Mesenteric fat pad (tissue), 1 donor: ENCODE results near the gene GMDS. TPM values are rescaled to one million over a fixed set of nuclear protein-coding genes. Genes with fewer than 3 reads are reported as not detected.

Experiments used
- DNase-seq: peaks from one replicate; pipeline ENCODE4 v3.0.0-alpha.2; 2020; ENCODE audit warnings: low spot score
- total RNA-seq: library from RNA; stranded (reverse); fragmentation: NEBNext Ultra II Directional; extraction: Animal tissue kit (Norgen Biotek cat#: 25700); gene quantifications from one replicate; pipeline ENCODE4 v1.2.1, GENCODE V29; 2021
- donor health status: DM: yes; HTN: yes; CAD: no.

Gene GMDS
- total RNA-seq, 1 donor from 2014 or later, result 10.3 TPM

- no peak for DNase-seq
Observed at GRCh38 chr6:2140438-2141128, 104.8 kb downstream of the GMDS start.

GRCh38 chr6:2135401-2135800, 110.0 kb downstream of the GMDS start:
- DNase-seq, result no peak

GRCh38 chr6:2134554-2134953, 110.9 kb downstream of the GMDS start:
- no peak for DNase-seq

GRCh38 chr6:2133716-2134310, 111.6 kb downstream of the GMDS start:
- no peak for DNase-seq

GRCh38 chr6:2132916-2133315, 112.5 kb downstream of the GMDS start:
- DNase-seq, result no peak

- DNase-seq, result no peak
Observed at GRCh38 chr6:2132416-2132815, 113.0 kb downstream of the GMDS start.

- DNase-seq, result no peak
Observed at GRCh38 chr6:2129182-2129621, 116.2 kb downstream of the GMDS start.

- no peak for DNase-seq
Observed at GRCh38 chr6:2127484-2127911, 117.9 kb downstream of the GMDS start.

GRCh38 chr6:2126351-2126750, 119.1 kb downstream of the GMDS start:
- no peak for DNase-seq

- no peak for DNase-seq
Observed at GRCh38 chr6:2125158-2125557, 120.2 kb downstream of the GMDS start.

GRCh38 chr6:2124260-2124709, 121.1 kb downstream of the GMDS start:
- no peak for DNase-seq

GRCh38 chr6:2120912-2121311, 124.5 kb downstream of the GMDS start:
- DNase-seq, result no peak

GRCh38 chr6:2119275-2119674, 126.1 kb downstream of the GMDS start:
- DNase-seq, result no peak

- no peak for DNase-seq
Observed at GRCh38 chr6:2118136-2118535, 127.3 kb downstream of the GMDS start.

- DNase-seq, result no peak
Observed at GRCh38 chr6:2117447-2117846, 128.0 kb downstream of the GMDS start.

- DNase-seq, result no peak
Observed at GRCh38 chr6:2116496-2116895, 128.9 kb downstream of the GMDS start.

GRCh38 chr6:2114100-2114499, 131.3 kb downstream of the GMDS start:
- DNase-seq, result no peak

- no peak for DNase-seq
Observed at GRCh38 chr6:2111162-2111677, 134.2 kb downstream of the GMDS start.

GRCh38 chr6:2110504-2110903, 134.9 kb downstream of the GMDS start:
- DNase-seq, result no peak

GRCh38 chr6:2109796-2110195, 135.6 kb downstream of the GMDS start:
- no peak for DNase-seq

- DNase-seq, result no peak
Observed at GRCh38 chr6:2108700-2109306, 136.6 kb downstream of the GMDS start.

- no peak for DNase-seq
Observed at GRCh38 chr6:2104524-2104880, 140.9 kb downstream of the GMDS start.
